OCI-LY3 (cell line): Measurements from ENCODE around the gene CENPH.
"Not testable (repeated sequence)": the region's sequence is repeated elsewhere in the genome, so short reads cannot be mapped to it uniquely, and the experiment has no call there.

Experiments
- H2AFZ ChIP-seq: fragments of 200-600, 300-600 bp; shearing (Covaris generic); 2 replicates; pipeline ENCODE4 v1.6.0; 2014; ENCODE audit warnings: antibody characterized with exemption, low read depth, low read length
- H3K27ac ChIP-seq: fragments of 200-600, 300-600 bp; sonication (generic); 2 replicates; pipeline ENCODE4 v1.5.1; 2014; ENCODE audit warnings: mild to moderate bottlenecking, low read length, moderate library complexity, mixed read lengths
- H3K27me3 ChIP-seq: fragments of 200-600, 300-600 bp; sonication (generic); 2 replicates; pipeline ENCODE4 v1.6.1; 2014; ENCODE audit warnings: low read depth, low read length, mixed read lengths
- H3K36me3 ChIP-seq: fragments of 200-600, 300-600 bp; sonication (generic); replicated peaks from 2 replicates; pipeline ENCODE3; 2014; ENCODE audit warnings: low read depth, low read length, mixed read lengths
- H3K4me1 ChIP-seq: fragments of 300-600, 200-600 bp; sonication (generic); 2 replicates; pipeline ENCODE4 v1.6.1; 2014; ENCODE audit warnings: low read length, mixed read lengths
- H3K4me2 ChIP-seq: fragments of 200-600, 300-600 bp; sonication (generic); 2 replicates; pipeline ENCODE4 v1.6.1; 2014; ENCODE audit warnings: low read length, mixed read lengths
- H3K4me3 ChIP-seq: fragments of 300-600, 200-600 bp; sonication (generic); 2 replicates; pipeline ENCODE4 v1.5.1; 2014; ENCODE audit warnings: antibody characterized with exemption, mild to moderate bottlenecking, low read length, moderate library complexity
- H3K79me2 ChIP-seq: fragments of 300-600, 200-600 bp; shearing (Covaris generic); 2 replicates; pipeline ENCODE4 v1.6.1; 2014; ENCODE audit warnings: mild to moderate bottlenecking, low read length, mixed read lengths
- H3K9ac ChIP-seq: fragments of 300-600, 200-600 bp; shearing (Covaris generic); 2 replicates; pipeline ENCODE4 v1.6.0; 2014; ENCODE audit warnings: mild to moderate bottlenecking, low read length, moderate library complexity
- H3K9me3 ChIP-seq: fragments of 200-600, 300-600 bp; shearing (Covaris generic); 2 replicates; pipeline ENCODE4 v1.6.1; 2014; ENCODE audit warnings: low read length, mixed read lengths; ENCODE audit not compliant: insufficient read depth
- H4K20me1 ChIP-seq: fragments of 200-600, 300-600 bp; sonication (generic); 2 replicates; pipeline ENCODE4 v1.6.1; 2016; ENCODE audit warnings: low read length, mixed read lengths; ENCODE audit not compliant: insufficient read depth
- CTCF ChIP-seq: fragments of 200-600, 300-600 bp; sonication (generic); IDR thresholded peaks from 2 replicates; pipeline ENCODE4 v1.5.1; 2014; ENCODE audit warnings: antibody characterized with exemption, low read length, low read depth
- EZH2phosphoT487 ChIP-seq: fragments of 200-600 bp; shearing (Covaris generic); IDR thresholded peaks from 2 replicates; pipeline ENCODE4 v1.6.1; 2018; ENCODE audit warnings: antibody characterized with exemption, mixed run types, low read depth

The CENPH gene

GRCh38 chr5:69170969-69171368 lies 18.4 kb upstream of the CENPH start:
- no peaks in the 10 kb centered on the region for H3K9me3 ChIP-seq
- peaks cover 13% of the 10 kb centered on the region for H3K4me1 ChIP-seq
- H4K20me1 ChIP-seq, result no peaks in the 10 kb centered on the region
- H3K79me2 ChIP-seq, result peaks cover 36% of the 10 kb centered on the region
- H3K27ac ChIP-seq, result no peak overlapping the region
- TF ChIP-seq CTCF, result no peak
- TF ChIP-seq EZH2phosphoT487, result no peak
- no peak overlapping the region for H3K4me3 ChIP-seq
- H3K4me2 ChIP-seq, result no peak overlapping the region
- peaks cover 49% of the 10 kb centered on the region for H3K36me3 ChIP-seq
- H3K9ac ChIP-seq, result no peak overlapping the region
- no peaks in the 10 kb centered on the region for H3K27me3 ChIP-seq
- H2AFZ ChIP-seq, result no peak overlapping the region

- not testable (repeated sequence) for H4K20me1 ChIP-seq, H3K79me2 ChIP-seq, H3K4me3 ChIP-seq, H3K9ac ChIP-seq, H3K4me2 ChIP-seq, H3K9me3 ChIP-seq, H2AFZ ChIP-seq, H3K27me3 ChIP-seq, H3K4me1 ChIP-seq, H3K27ac ChIP-seq
- H3K36me3 ChIP-seq, result peaks cover 11% of the 10 kb centered on the region
These were observed 7.6 kb upstream of the CENPH start for GRCh38 chr5:69181659-69182293.

GRCh38 chr5:69184621-69185020 lies 4.8 kb upstream of the CENPH start:
- H2AFZ ChIP-seq, result no peak overlapping the region
- H3K9ac ChIP-seq, result no peak overlapping the region
- peaks cover 4% of the 10 kb centered on the region; the same call in 1 of the 2 replicates for H3K4me1 ChIP-seq
- H3K27me3 ChIP-seq, result no peaks in the 10 kb centered on the region
- H3K4me3 ChIP-seq, result no peak overlapping the region
- no peaks in the 10 kb centered on the region for H3K36me3 ChIP-seq
- H3K79me2 ChIP-seq, result no peaks in the 10 kb centered on the region
- H3K4me2 ChIP-seq, result no peak overlapping the region
- no peak for TF ChIP-seq EZH2phosphoT487
- no peak for TF ChIP-seq CTCF
- no peaks in the 10 kb centered on the region for H4K20me1 ChIP-seq
- H3K27ac ChIP-seq, result no peak overlapping the region
- no peaks in the 10 kb centered on the region for H3K9me3 ChIP-seq

GRCh38 chr5:69187342-69187741 lies 2.0 kb upstream of the CENPH start:
- Histone ChIP-seq H3K9ac (no peak overlapping the region), H3K36me3 (peaks cover 5% of the 10 kb centered on the region), H3K4me1 (peaks cover 8% of the 10 kb centered on the region; the same call in 1 of the 2 replicates), H3K27me3 (no peaks in the 10 kb centered on the region), H3K79me2 (peaks cover 12% of the 10 kb centered on the region), H2AFZ (no peak overlapping the region), H4K20me1 (no peaks in the 10 kb centered on the region), H3K27ac (no peak overlapping the region), H3K9me3 (no peaks in the 10 kb centered on the region), H3K4me2 (no peak overlapping the region), H3K4me3 (no peak overlapping the region)
- TF ChIP-seq EZH2phosphoT487, result no peak
- TF ChIP-seq CTCF, result no peak
